ENCODE data around the gene APBB2. TPM values are rescaled to one million over a fixed set of nuclear protein-coding genes. Genes with fewer than 3 reads are reported as not detected.

The APBB2 gene
- total RNA-seq, 1 donor from 2014 or later, result 23.5 TPM

GRCh38 chr4:40966091-40966490 is 248.3 kb downstream of the APBB2 start:
- no peaks in the 10 kb centered on the region for H3K27me3 ChIP-seq (ENCODE audit: low read depth)
- H3K27ac ChIP-seq (replicated peaks), result no peak overlapping the region
- peaks cover 6% of the 10 kb centered on the region for H3K9me3 ChIP-seq (replicated peaks)
- peaks cover 18% of the 10 kb centered on the region for H3K4me1 ChIP-seq
- no peak for DNase-seq
- intact Hi-C loops (cut with micrococcal nuclease), result no loop called here
- no peak for TF ChIP-seq CTCF (IDR thresholded peaks at IDR 0.05; ENCODE audit: borderline replicate concordance)
- H3K36me3 ChIP-seq, result no peaks in the 10 kb centered on the region
- no peak overlapping the region for H3K4me3 ChIP-seq

- Histone ChIP-seq H3K27ac (replicated peaks) (peak overlapping the region; percentile 43), H3K4me1 (peaks cover 18% of the 10 kb centered on the region), H3K27me3 (ENCODE audit: low read depth) (no peaks in the 10 kb centered on the region), H3K36me3 (no peaks in the 10 kb centered on the region), H3K4me3 (no peak overlapping the region), H3K9me3 (replicated peaks) (peaks cover 11% of the 10 kb centered on the region)
- no peak for DNase-seq
- no peak for TF ChIP-seq CTCF (IDR thresholded peaks at IDR 0.05; ENCODE audit: borderline replicate concordance)
- intact Hi-C loops (cut with micrococcal nuclease), result no loop called here
These were observed 250.4 kb downstream of the APBB2 start for GRCh38 chr4:40963897-40964478.

GRCh38 chr4:40962551-40963180 is 251.7 kb downstream of the APBB2 start:
- Histone ChIP-seq H3K27ac (replicated peaks) (peak overlapping the region; percentile 43), H3K4me3 (no peak overlapping the region), H3K9me3 (replicated peaks) (peaks cover 11% of the 10 kb centered on the region), H3K36me3 (no peaks in the 10 kb centered on the region), H3K4me1 (peaks cover 18% of the 10 kb centered on the region), H3K27me3 (ENCODE audit: low read depth) (no peaks in the 10 kb centered on the region)
- no peak for TF ChIP-seq CTCF (IDR thresholded peaks at IDR 0.05; ENCODE audit: borderline replicate concordance)
- intact Hi-C loops (cut with micrococcal nuclease), result no loop called here
- DNase-seq, result no peak

- no peak overlapping the region for H3K27ac ChIP-seq (replicated peaks)
- H3K27me3 ChIP-seq (ENCODE audit: low read depth), result no peaks in the 10 kb centered on the region
- H3K9me3 ChIP-seq (replicated peaks), result peaks cover 5% of the 10 kb centered on the region
- no peak for DNase-seq
- TF ChIP-seq CTCF (IDR thresholded peaks at IDR 0.05; ENCODE audit: borderline replicate concordance), result no peak
- H3K4me1 ChIP-seq, result peaks cover 30% of the 10 kb centered on the region
- intact Hi-C loops (cut with micrococcal nuclease), result no loop called here
- no peak overlapping the region for H3K4me3 ChIP-seq
- no peaks in the 10 kb centered on the region for H3K36me3 ChIP-seq
These were observed 253.4 kb downstream of the APBB2 start for GRCh38 chr4:40960941-40961340.

GRCh38 chr4:40957281-40957680 is 257.1 kb downstream of the APBB2 start:
- Histone ChIP-seq H3K27me3 (ENCODE audit: low read depth) (no peaks in the 10 kb centered on the region), H3K9me3 (replicated peaks) (peaks cover 5% of the 10 kb centered on the region), H3K36me3 (no peaks in the 10 kb centered on the region), H3K4me1 (peaks cover 55% of the 10 kb centered on the region), H3K27ac (replicated peaks) (peak overlapping the region; percentile 89), H3K4me3 (no peak overlapping the region)
- intact Hi-C loops (cut with micrococcal nuclease), result no loop called here
- no peak for DNase-seq
- TF ChIP-seq CTCF (IDR thresholded peaks at IDR 0.05; ENCODE audit: borderline replicate concordance), result no peak

Data from left ventricle myocardium inferior (tissue), 1 donor.